Measurements from ENCODE around the gene SELENOT. TPM values are rescaled to one million over a fixed set of nuclear protein-coding genes. Genes with fewer than 3 reads are reported as not detected.

SELENOT gene
- total RNA-seq, 2 experiments from 2014 or later: 110 to 115 TPM

- Histone ChIP-seq H3K4me1 (ENCODE audit: insufficient read depth, low read length) (no peaks in the 10 kb centered on the region), H3K9me3 (ENCODE audit: control insufficient read depth in 1 of 2, insufficient read depth in 1 of 2, low read length in 2 of 2) (no peaks in the 10 kb centered on the region), H3K36me3 (ENCODE audit: insufficient read depth, low read length) (peaks cover 56% of the 10 kb centered on the region), H3K4me3 (ENCODE audit: low read length) (no peak overlapping the region), H3K27me3 (ENCODE audit: control insufficient read depth in 1 of 2, insufficient read depth in 2 of 2, low read length in 2 of 2) (no peaks in the 10 kb centered on the region), H3K27ac (ENCODE audit: low read depth in 1 of 2, low read length in 2 of 2) (no peak overlapping the region)
- Mint-ChIP-seq H3K4me1 (ENCODE audit: low read depth) (peaks cover 4% of the 10 kb centered on the region), H3K36me3 (ENCODE audit: low read depth) (peaks cover 77% of the 10 kb centered on the region), H3K27me3 (no peaks in the 10 kb centered on the region), H3K9me3 (no peaks in the 10 kb centered on the region), H3K4me3 (no peak overlapping the region), H3K27ac (no peak overlapping the region)
- TF ChIP-seq, protein P1, sequence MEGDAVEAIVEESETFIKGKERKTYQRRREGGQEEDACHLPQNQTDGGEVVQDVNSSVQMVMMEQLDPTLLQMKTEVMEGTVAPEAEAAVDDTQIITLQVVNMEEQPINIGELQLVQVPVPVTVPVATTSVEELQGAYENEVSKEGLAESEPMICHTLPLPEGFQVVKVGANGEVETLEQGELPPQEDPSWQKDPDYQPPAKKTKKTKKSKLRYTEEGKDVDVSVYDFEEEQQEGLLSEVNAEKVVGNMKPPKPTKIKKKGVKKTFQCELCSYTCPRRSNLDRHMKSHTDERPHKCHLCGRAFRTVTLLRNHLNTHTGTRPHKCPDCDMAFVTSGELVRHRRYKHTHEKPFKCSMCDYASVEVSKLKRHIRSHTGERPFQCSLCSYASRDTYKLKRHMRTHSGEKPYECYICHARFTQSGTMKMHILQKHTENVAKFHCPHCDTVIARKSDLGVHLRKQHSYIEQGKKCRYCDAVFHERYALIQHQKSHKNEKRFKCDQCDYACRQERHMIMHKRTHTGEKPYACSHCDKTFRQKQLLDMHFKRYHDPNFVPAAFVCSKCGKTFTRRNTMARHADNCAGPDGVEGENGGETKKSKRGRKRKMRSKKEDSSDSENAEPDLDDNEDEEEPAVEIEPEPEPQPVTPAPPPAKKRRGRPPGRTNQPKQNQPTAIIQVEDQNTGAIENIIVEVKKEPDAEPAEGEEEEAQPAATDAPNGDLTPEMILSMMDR (IDR thresholded peaks at IDR 0.05): no peak
- ATAC-seq (ENCODE audit: poor library complexity) (no peak), DNase-seq (peak in 1 of 14 experiments; percentile 20)
- ChIA-PET CTCF (interaction anchor here (0.6 to 1.2 kb wide), 2 partner anchors 10 to 15 kb away, joined by 3 read pairs; no protein-coding TSS in a partner anchor), POLR2A (interaction anchor here (1.8 to 1.9 kb wide), 2 partner anchors 20 to 37 kb away, joined by 4 to 6 read pairs; partner anchors contain the start of genes SELENOT and SERP1)
- intact Hi-C loops (cut with DNase I, micrococcal nuclease): no loop called here
These were observed 20.1 kb upstream of the SELENOT start for GRCh38 chr3:150583028-150583427.

DNA sequence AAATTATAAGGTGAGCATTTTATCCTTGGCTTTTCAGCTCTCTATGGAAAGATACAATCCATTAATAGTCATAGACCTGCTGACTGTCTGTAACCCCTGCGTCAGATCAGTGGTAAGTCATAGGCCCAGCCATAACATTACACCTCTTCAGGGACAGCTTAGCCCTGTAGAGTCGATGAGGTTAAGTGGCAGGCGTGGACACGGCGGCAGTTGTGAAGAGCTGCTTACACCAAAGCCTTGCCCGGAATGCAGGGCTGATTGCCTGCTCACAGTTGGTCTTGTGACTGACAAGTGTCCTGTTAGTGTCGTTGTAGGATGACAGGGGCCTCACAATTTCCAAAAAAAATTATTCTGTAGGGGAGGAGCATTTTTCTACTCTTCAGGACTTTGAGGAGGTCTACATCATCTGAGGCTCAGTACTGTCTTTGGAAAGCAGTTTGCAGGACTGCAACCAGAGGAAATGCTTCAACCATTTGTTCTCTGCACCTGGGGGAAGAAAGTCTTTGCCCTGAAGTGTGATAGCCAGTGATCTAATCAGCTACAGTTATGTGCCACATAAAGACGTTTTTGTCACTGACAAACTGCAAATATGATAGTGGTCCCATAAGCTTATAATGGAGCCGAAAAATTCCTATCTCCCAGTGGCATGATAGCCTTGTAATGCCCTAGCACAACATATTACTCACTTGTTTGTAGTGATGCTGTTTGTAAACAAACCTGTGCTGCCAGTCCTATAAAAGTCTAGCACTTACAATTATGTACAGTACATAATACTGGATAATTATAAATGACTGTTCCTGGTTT, 14.9 kb upstream of the SELENOT start:
- TF ChIP-seq, protein P1 (IDR thresholded peaks at IDR 0.05): no peak

GRCh38 chr3:150589759-150590158, 13.4 kb upstream of the SELENOT start:
- peak; percentile 24 for ATAC-seq (ENCODE audit: poor library complexity)
- intact Hi-C loops (cut with DNase I, micrococcal nuclease): no loop called here
- POLR2A ChIA-PET: interaction anchor here (1.0 to 1.4 kb wide), 3 partner anchors 13 to 43 kb away, joined by 3 to 5 read pairs (median 3); partner anchors contain the start of genes EIF2A, SELENOT and SERP1

More for the DNA sequence above, 14.9 kb upstream of the SELENOT start:
- Histone ChIP-seq H3K4me3 (ENCODE audit: low read length) (no peak overlapping the region), H3K9me3 (ENCODE audit: control insufficient read depth in 1 of 2, insufficient read depth in 1 of 2, low read length in 2 of 2) (no peaks in the 10 kb centered on the region), H3K27me3 (ENCODE audit: control insufficient read depth in 1 of 2, insufficient read depth in 2 of 2, low read length in 2 of 2) (no peaks in the 10 kb centered on the region), H3K27ac (ENCODE audit: low read depth in 1 of 2, low read length in 2 of 2) (no peak overlapping the region), H3K36me3 (ENCODE audit: insufficient read depth, low read length) (peaks cover 25% of the 10 kb centered on the region), H3K4me1 (ENCODE audit: insufficient read depth, low read length) (no peaks in the 10 kb centered on the region)
- ChIA-PET POLR2A (interaction anchor here (0.8 to 1.4 kb wide), 2 partner anchors 42 to 51 kb away, joined by 3 to 5 read pairs; partner anchors contain the start of genes EIF2A and SERP1), CTCF (interaction anchor here (0.7 to 1.2 kb wide), 2 partner anchors 10 to 12 kb away, joined by 3 read pairs; no protein-coding TSS in a partner anchor)
- ATAC-seq (ENCODE audit: poor library complexity) (no peak), DNase-seq (no peak)
- Mint-ChIP-seq H3K36me3 (ENCODE audit: low read depth) (peaks cover 47% of the 10 kb centered on the region), H3K4me1 (ENCODE audit: low read depth) (peaks cover 14% of the 10 kb centered on the region), H3K27me3 (no peaks in the 10 kb centered on the region), H3K4me3 (no peak overlapping the region), H3K9me3 (no peaks in the 10 kb centered on the region), H3K27ac (peak overlapping the region; percentile 43)
- intact Hi-C loops (cut with DNase I, micrococcal nuclease): no loop called here

More at GRCh38 chr3:150589759-150590158, 13.4 kb upstream of the SELENOT start:
- CTCF ChIA-PET: no interaction called here
- DNase-seq: no peak
- Mint-ChIP-seq H3K27ac (peak overlapping the region; percentile 40), H3K4me1 (ENCODE audit: low read depth) (peaks cover 14% of the 10 kb centered on the region), H3K27me3 (no peaks in the 10 kb centered on the region), H3K36me3 (ENCODE audit: low read depth) (peaks cover 34% of the 10 kb centered on the region), H3K4me3 (no peak overlapping the region), H3K9me3 (no peaks in the 10 kb centered on the region)
- H3K4me3 ChIP-seq (ENCODE audit: low read length): no peak overlapping the region
- no peaks in the 10 kb centered on the region for H3K9me3 ChIP-seq (ENCODE audit: control insufficient read depth in 1 of 2, insufficient read depth in 1 of 2, low read length in 2 of 2)
- H3K4me1 ChIP-seq (ENCODE audit: insufficient read depth, low read length): no peaks in the 10 kb centered on the region
- peaks cover 11% of the 10 kb centered on the region for H3K36me3 ChIP-seq (ENCODE audit: insufficient read depth, low read length)
- TF ChIP-seq, protein P1 (IDR thresholded peaks at IDR 0.05): no peak
- no peak overlapping the region for H3K27ac ChIP-seq (ENCODE audit: low read depth in 1 of 2, low read length in 2 of 2)
- H3K27me3 ChIP-seq (ENCODE audit: control insufficient read depth in 1 of 2, insufficient read depth in 2 of 2, low read length in 2 of 2): no peaks in the 10 kb centered on the region

Data from CD4-positive, alpha-beta T cell (primary cell).